Right forelimb (tissue), 1 donor: Measurements from ENCODE around the gene IFI35.
A peak's percentile ranks its signal among the peaks of the same experiment; 100 is the strongest.
"Not testable (repeated sequence)": the region's sequence is repeated elsewhere in the genome, so short reads cannot be mapped to it uniquely, and the experiment has no call there.

ENCODE experiments used
- DNase-seq: peaks from one replicate; pipeline ENCODE4 v3.0.0-alpha.2; 2018

IFI35 gene

GRCh38 chr17:43024407-43025289 is 18.1 kb downstream of the IFI35 start, which contains the start of gene RND2:
Gene RND2 (plus strand): TSS chr17:43025231. CDS start chr17:43025348, 117 bp downstream.
- peak; percentile 93 for DNase-seq

DNA sequence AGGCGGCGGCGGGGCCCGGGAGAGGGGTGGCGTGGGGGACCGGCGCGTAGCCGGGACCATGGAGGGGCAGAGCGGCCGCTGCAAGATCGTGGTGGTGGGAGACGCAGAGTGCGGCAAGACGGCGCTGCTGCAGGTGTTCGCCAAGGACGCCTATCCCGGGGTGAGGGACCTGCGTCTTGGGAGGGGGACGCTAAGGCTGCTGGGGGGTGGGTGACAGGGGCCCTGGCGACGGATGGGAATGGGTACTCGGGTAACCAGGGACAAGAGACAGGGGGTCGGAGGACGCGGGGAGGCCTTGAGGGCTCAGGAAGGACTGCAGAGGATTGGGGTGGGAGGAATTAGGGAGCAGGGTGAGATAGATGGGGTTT is 18.7 kb downstream of the IFI35 start:
- DNase-seq = no peak

DNA sequence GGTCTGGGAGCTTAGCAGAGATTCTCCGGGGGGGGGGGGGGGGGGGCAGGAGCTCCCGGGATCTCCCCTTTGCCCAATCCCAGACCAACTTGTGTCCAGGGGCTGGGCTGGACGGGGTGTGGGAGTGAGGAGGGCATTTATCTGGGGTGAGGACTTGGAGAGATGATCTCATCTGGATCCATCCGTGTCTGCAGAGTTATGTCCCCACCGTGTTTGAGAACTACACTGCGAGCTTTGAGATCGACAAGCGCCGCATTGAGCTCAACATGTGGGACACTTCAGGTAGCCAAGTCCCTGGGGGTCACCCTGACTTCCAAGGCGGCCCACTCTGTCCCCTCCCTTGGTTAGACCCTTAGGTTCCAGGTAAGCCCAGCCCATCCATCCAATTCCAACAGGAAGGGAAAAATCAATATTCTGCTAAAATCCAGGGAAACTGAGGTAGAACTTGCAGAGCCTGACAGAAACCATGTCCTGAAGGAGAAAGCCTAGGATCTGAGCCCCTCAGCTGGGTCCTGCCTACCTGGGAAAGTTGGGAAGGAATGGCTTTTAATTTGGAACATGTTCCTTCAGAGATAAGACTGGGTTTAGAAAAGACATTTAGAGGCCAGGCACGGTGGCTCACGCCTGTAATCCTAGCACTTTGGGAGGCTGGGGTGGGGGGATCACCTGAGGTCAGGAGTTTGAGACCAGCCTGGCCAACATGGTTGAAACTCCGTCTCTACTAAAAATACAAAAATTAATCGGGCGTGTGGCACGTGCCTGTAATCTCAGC is 19.4 kb downstream of the IFI35 start:
- no peak for DNase-seq

GRCh38 chr17:43026595-43026994 is 20.0 kb downstream of the IFI35 start:
- DNase-seq = no peak

DNA sequence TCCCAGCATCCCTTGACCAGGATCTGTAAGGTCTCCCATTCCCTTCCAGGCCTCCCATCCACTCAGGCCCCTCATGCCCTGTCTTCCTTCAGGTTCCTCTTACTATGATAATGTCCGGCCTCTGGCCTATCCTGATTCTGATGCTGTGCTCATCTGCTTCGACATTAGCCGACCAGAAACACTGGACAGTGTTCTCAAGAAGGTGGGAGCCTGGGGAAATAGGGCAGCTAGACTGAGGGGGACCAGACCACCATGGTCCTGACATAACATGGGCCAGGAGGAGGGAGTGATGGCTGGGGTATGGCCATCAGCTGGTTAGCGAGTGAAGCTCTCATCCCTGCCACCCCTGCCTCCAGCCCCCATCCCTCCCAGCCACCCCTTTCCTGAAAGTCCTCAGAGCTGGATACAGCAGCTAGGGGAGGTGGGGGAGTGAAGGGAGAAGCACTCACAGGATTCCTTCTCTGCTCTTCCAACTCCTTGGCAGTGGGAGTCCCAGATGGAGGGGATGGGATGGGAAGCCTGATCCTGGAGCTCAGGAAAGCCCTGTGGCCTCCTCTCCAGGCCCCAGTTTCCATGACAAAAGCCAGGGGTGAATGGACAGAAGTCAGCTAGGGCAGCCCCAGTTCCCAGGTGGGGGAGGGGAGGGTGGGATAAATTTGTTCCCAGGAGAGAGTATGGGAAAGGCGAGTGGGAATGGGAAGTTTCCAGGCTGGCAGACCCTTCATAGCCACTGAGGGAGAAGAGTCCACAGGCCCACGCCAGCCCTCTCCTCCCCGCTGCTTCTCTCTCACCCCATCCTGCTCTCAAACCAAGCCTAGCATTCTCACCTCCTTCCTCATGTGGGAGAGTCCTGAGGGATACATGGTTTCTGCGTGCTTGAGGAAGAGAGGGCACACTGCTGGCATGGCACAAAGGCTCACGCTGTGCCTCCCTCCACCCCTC is 20.8 kb downstream of the IFI35 start:
- no peak for DNase-seq

DNA sequence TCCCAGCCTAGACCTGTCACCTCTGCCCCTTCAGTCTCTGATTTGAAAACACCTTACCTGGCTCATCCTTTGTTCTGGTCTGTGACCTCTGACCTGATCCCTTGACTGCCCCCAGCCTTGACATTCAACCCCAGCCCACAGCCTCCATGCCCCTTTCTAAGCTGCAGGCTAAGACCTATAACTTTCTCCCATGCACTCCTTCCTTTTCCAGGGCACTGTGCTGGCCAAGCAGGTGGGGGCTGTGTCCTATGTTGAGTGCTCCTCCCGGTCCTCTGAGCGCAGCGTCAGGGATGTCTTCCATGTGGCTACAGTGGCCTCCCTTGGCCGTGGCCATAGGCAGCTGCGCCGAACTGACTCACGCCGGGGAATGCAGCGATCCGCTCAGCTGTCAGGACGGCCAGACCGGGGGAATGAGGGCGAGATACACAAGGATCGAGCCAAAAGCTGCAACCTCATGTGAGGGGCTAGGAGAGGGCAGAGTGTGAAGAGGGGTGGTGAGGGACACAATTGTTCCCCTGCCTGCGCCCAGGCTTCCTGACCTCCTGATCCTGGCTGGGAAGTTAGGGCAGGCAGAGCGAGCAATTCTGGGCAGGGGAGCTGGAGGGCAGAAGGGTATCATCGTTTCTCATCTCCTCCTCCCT is 21.8 kb downstream of the IFI35 start:
- DNase-seq = no peak

GRCh38 chr17:43030137-43030767 is 23.7 kb downstream of the IFI35 start:
- DNase-seq = no peak

GRCh38 chr17:43031666-43032065 is 25.1 kb downstream of the IFI35 start:
- no peak for DNase-seq

- no peak for DNase-seq
Observed at GRCh38 chr17:43033948-43034881, 27.6 kb downstream of the IFI35 start.

DNA sequence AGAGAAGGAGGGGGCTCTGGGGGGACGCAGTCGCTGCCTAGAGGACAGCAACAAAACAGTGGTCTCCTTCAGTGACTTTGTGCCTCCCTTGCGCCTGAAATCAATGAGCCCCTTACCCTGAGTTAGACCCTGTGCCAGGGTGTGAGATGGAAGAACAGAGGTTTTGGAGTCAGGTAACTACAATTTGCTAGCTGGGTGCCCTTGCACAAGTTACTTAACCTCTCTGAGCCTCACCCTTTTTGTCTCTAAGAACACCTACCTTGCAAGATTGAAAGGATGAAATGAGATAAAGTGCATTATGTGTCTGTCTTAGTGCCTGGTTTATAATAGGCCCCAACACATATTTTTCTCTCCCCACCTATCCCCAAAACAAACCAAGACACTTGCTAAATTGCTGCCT is 28.3 kb downstream of the IFI35 start:
- no peak for DNase-seq

- DNase-seq = no peak
Observed at GRCh38 chr17:43039646-43040045, 33.1 kb downstream of the IFI35 start.

GRCh38 chr17:43040655-43041054 is 34.1 kb downstream of the IFI35 start:
- DNase-seq = no peak

GRCh38 chr17:43042025-43042628 is 35.5 kb downstream of the IFI35 start:
- DNase-seq = no peak

GRCh38 chr17:43043307-43043706 is 36.7 kb downstream of the IFI35 start:
- no peak for DNase-seq

DNA sequence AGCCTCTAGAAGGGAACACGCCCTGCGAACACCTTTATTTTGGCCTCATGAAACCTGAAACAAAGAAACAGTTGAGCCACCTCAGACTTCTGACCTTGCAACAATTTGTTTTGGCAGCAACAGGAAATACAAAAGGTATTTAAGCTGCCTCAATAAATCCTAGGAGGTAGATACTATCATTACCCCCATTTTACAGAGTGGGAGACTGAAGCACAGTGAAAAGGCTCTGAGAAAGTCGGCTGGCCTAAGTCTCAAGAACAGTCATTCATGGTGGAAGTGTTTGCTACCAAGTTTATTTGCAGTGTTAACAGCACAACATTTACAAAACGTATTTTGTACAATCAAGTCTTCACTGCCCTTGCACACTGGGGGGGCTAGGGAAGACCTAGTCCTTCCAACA is 37.4 kb downstream of the IFI35 start:
- DNase-seq = no peak

DNA sequence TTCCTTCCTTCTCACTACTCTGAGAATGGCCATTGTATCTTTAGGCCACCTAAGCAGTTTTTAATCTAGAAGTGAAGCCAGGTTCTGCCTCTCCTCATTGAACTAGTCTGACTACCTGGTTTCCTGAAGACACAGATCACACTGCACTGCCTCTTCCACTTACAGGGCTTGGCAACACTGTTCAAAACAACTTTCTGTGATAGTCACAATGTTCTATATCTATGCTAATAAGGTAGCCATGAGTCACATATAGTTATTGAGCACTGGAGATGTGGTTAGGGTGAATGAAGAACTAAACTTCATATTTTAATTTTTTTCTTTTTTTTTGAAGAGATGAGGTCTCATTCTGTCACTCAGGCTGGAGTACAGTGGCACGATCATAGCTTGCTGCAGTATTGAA is 45.4 kb downstream of the IFI35 start:
- no peak for DNase-seq

DNA sequence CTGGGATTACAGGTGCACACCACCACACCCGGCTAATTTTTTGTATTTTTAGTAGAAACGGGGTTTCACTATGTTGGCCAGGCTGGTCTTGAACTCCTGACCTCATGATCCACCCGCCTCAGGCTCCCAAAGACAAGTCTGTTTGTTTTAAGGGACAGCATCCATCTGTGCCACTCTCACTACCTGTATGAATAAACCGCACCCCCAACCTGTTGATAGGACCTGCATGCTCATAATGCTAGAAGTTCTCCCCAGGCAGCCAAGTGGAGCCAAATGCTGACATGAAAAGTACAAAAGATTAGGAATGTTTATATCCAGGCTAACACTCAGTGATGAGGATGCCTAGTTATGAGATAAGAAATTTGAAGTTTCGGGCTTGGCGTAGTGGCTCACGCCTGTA is 46.4 kb downstream of the IFI35 start:
- not testable (repeated sequence) for DNase-seq

- DNase-seq = no peak
Observed at GRCh38 chr17:43056051-43056450, 49.5 kb downstream of the IFI35 start.

- DNase-seq = no peak
Observed at GRCh38 chr17:43062984-43063638, 56.5 kb downstream of the IFI35 start.
